Activated T-helper 1 cell treated with Interleukin-2 at 50 U/mL for 16 hours (primary cell): ENCODE data around the gene C16orf54.
A peak's percentile ranks its signal among the peaks of the same experiment; 100 is the strongest.
"Not testable (repeated sequence)": the region's sequence is repeated elsewhere in the genome, so short reads cannot be mapped to it uniquely, and the experiment has no call there.

Experiments used
- DNase-seq: peaks from one replicate; pipeline ENCODE4 v3.0.0-alpha.2; 2020; ENCODE audit warnings: low read depth

The C16orf54 gene

DNA sequence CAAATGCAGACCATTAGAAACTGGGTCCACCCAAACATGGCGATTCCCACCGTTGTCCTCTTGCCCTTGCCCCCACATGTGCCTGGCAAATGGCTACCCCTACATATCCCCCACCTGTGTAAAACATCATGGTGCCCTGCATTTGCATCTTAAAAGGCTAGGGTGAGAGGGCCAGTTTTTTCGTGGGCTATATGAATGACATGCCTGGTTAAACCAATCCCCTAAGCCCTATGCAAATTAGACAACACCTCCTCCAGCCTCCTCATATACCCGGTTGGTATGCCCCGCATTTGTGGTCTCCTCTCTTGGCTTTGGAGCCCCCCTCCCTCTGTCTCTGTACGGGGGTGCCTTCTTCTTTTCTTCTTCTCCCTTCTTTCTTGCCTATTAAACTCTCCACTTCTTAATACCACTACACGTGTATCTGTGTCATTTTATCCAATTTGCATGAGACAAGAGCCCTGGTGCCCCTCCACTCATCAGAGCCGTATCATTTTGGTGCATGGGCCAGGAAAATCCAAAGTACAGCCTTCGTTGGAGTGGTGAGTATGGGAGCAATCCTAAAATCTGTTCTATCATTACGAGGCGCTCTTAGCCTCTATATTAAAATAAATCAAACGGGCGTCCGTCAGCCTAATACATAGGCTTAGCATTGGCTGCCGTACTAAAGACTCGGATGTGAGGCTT lies 36.7 kb downstream of the C16orf54 start:
- no peak for DNase-seq

- not testable (repeated sequence) for DNase-seq
These were observed 38.6 kb downstream of the C16orf54 start for GRCh38 chr16:29707160-29707559.

DNA sequence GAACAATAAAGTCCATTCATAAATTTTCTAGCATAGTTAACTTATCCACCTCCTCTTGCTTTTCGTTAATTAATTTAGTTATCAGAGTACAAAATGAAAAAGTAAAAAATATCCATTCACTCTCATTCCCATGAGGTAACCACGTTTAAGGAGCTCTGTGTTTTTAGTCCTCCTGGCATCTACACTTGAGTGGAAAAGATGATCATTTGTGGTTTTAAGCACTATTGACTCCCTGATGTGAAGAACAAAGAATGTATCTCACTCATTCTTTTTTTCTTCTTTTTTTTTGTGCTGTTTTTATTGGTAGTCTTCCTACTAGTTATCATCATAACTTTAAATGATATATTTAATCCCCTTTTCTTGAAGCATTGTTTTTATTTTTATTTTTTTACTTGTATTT lies 40.8 kb downstream of the C16orf54 start:
- DNase-seq: no peak

DNA sequence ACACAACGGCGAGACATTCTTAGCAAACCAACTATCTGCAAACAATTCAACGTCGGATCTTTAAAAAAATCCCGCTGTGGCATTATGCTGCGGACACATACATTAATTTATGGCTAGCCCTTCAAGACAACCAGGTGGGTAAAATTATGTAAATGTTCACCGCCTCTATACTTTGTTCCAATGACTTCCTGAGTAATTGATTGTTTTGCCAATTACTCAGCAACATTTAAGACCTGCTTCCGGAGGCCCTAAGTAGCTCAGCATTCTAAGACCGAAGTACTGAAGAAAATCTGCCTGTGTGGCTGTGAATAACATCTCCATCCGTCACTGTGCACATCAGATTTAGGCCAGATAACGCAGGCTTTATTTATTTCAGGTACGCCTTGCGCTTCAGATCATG lies 43.5 kb downstream of the C16orf54 start:
- no peak for DNase-seq

DNA sequence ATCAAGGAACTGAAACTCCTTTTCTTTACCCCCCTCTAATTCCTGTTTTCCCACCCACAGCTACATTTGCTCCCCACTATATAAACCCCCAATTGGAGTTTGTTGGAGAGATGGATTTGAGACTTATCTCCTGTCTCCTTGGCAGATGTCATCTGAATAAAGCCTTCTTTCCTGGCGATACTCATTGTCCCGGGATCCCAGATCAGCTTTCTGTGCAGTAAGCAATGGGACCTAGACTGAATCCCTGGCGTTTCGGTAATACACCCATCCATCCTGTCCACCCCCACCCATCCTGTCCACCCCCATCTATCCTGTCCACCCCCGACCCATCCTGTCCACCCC lies 44.6 kb downstream of the C16orf54 start:
- DNase-seq: no peak

- DNase-seq: peak; percentile 66
These were observed 45.4 kb downstream of the C16orf54 start for GRCh38 chr16:29700253-29700987.

- no peak for DNase-seq
These were observed 46.2 kb downstream of the C16orf54 start for GRCh38 chr16:29699324-29700219.

- DNase-seq: no peak
These were observed 47.1 kb downstream of the C16orf54 start for GRCh38 chr16:29698484-29699323.

DNA sequence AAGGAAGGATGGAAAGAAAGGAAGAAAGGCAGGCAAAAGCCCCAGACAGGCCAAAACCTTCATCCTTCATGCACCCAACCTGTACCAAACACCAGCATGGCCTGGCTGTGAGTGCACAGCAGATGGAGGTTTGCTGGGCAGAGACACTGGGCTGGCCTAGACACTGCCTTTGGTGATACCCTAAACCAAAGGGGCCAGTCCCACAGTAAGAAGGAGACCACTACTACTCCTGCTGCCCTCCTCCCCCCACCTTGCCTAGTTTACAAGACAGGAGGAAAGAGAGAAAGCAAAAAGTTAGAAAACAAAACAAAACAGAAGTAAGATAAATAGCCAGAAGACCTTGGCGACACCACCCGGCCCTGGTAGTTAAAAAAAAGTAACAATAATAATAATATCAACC lies 47.7 kb downstream of the C16orf54 start:
- no peak for DNase-seq

DNA sequence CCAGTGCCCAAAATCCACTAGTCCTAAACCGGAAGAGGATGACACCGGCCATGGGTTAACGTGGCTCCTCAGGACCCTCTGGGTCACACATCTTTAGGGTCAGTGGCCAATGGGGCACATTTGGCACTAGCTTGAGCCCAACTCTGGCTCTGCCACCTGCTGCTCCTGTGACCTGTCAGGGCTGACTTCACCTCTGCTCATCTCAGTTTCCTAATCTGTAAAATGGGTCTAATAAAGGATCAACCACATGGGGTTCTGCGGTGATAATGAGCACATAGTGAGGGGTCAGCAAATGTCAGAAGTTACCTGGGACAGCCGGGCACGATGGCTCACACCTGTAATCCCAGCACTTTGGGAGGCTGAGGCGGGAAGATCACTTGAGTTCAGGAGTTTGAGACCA lies 48.4 kb downstream of the C16orf54 start:
- no peak for DNase-seq

DNA sequence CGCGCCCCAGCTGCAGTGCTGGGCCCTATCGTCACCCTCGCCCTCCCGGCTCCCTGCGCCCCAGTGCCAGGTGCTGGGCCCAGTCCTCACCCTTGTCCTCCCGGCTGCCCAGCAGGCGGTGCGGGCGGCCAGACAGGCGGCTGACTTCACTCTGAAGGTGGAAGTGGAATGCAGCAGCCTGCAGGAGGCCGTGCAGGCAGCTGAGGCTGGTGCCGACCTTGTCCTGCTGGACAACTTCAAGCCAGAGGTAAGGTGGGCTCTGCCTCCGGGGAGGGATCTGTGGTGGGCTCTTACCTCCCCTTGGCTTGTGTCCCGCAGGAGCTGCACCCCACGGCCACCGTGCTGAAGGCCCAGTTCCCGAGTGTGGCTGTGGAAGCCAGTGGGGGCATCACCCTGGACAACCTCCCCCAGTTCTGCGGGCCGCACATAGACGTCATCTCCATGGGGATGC lies 48.9 kb downstream of the C16orf54 start:
- no peak for DNase-seq

DNA sequence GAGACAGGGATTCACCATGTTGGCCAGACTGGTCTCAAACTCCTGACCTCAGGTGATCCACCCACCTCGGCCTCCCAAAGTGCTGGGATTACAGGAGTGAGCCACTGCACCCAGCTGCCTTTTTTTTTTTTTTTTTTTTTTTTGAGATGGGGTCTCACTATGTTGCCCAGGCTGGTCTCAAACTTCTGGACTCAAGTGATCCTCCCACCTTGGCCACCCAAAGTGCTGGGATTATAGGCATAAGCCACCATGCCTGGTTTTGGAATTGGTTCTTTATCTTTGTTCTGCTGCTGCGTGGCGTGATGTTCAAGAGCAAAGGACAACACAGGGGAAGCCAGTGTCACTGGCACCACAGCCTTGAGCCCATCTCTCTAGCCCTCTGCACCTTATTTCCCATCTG lies 50.1 kb downstream of the C16orf54 start:
- not testable (repeated sequence) for DNase-seq

DNA sequence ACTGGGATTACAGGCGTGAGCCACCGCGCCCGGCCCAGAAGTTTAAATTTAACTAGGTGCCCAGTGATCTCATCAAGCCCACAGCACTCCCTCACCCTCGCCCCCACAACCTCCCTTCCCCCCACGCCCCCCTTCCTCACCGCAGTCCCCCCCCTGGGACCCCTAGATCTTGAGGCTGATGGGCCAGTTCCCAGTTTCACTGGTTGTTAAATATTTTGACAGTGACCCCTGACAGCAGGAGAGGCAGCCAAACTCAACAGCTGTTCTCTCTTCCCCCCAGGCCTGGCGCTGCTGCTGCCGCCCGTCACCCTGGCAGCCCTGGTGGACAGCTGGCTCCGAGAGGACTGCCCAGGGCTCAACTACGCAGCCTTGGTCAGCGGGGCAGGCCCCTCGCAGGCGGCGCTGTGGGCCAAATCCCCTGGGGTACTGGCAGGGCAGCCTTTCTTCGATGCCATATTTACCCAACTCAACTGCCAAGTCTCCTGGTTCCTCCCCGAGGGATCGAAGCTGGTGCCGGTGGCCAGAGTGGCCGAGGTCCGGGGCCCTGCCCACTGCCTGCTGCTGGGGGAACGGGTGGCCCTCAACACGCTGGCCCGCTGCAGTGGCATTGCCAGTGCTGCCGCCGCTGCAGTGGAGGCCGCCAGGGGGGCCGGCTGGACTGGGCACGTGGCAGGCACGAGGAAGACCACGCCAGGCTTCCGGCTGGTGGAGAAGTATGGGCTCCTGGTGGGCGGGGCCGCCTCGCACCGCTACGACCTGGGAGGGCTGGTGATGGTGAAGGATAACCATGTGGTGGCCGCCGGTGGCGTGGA lies 51.2 kb downstream of the C16orf54 start:
- DNase-seq: no peak

DNA sequence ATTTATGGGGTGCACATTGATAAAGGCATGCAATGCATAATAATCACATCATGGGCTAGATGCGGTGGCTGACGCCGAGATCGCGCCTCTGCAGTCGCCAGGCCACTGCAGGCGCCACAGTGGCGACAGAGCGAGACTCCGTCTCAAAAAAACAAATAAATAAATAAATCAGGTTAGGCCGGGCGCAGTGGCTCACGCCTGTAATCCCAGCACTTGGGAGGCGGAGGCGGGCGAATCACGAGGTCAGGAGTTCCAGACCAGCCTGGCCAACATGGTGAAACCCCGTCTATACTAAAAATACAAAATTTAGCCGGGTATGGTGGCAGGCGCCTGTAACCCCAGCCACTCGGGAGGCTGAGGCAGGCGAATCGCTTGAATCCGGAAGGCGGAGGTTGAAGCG lies 53.2 kb downstream of the C16orf54 start:
- not testable (repeated sequence) for DNase-seq
